ENCODE results near the gene PUS10. TPM values are rescaled to one million over a fixed set of nuclear protein-coding genes. Genes with fewer than 3 reads are reported as not detected.

Gene PUS10
- total and polyA plus RNA-seq, 2 experiments from 2014 or later = 2.2 to 2.5 TPM

- no peak overlapping the region for H3K4me2 ChIP-seq
- H3K27me3 ChIP-seq (ENCODE audit: insufficient read depth) = no peaks in the 10 kb centered on the region
- ATAC-seq (no peak), DNase-seq (ENCODE audit: low spot score) (no peak)
- peaks cover 2% of the 10 kb centered on the region for H3K27me3 Mint-ChIP-seq (ENCODE audit: insufficient read depth, low read depth, poor library complexity)
- H3K4me3 ChIP-seq = no peak overlapping the region
- no peak overlapping the region for H3K27ac ChIP-seq (ENCODE audit: low read depth)
- H4K20me1 ChIP-seq (replicated peaks; ENCODE audit: insufficient read depth) = 0 out of 2 replicates have a peak, but pooled peaks cover 3% of the 10 kb centered on the region
- H3K36me3 Mint-ChIP-seq (ENCODE audit: low read depth) = peaks cover 2% of the 10 kb centered on the region; the same call in 2 of the 3 replicates
- H3K4me1 ChIP-seq (ENCODE audit: insufficient read depth) = no peaks in the 10 kb centered on the region
- no peaks in the 10 kb centered on the region for H3K4me1 Mint-ChIP-seq
- H3K27ac Mint-ChIP-seq = no peak overlapping the region
- no peaks in the 10 kb centered on the region for H3K36me3 ChIP-seq (ENCODE audit: insufficient read depth)
- H3F3A ChIP-seq (replicated peaks; ENCODE audit: low read depth) = no peaks in the 10 kb centered on the region
- no peak overlapping the region for H3K4me3 Mint-ChIP-seq
- TF ChIP-seq ZNF114 (CRISPR knock-in tag; IDR thresholded peaks at IDR 0.05) (no peak), NANOG (IDR thresholded peaks at IDR 0.05; ENCODE audit: borderline replicate concordance) (no peak), EZH2phosphoT487 (IDR thresholded peaks at IDR 0.05; ENCODE audit: unreplicated experiment) (no peak), EZH2 (IDR thresholded peaks at IDR 0.05; ENCODE audit: low read depth, unreplicated experiment) (no peak), ZNF462 (CRISPR knock-in tag; IDR thresholded peaks at IDR 0.05) (no peak), POLR2AphosphoS5 (IDR thresholded peaks at IDR 0.05; ENCODE audit: low read depth) (no peak), ETS1 (IDR thresholded peaks at IDR 0.05) (no peak), JUNB (IDR thresholded peaks at IDR 0.05; ENCODE audit: unreplicated experiment) (no peak), ZNF331 (CRISPR knock-in tag; IDR thresholded peaks at IDR 0.05; ENCODE audit: low read depth) (no peak), REST (IDR thresholded peaks at IDR 0.05; ENCODE audit: unreplicated experiment) (no peak), CREB1 (CRISPR knock-in tag; IDR thresholded peaks at IDR 0.05; ENCODE audit: low read depth) (no peak), STAT1 (IDR thresholded peaks at IDR 0.05; ENCODE audit: unreplicated experiment) (no peak)
- TF ChIP-seq, protein P1, sequence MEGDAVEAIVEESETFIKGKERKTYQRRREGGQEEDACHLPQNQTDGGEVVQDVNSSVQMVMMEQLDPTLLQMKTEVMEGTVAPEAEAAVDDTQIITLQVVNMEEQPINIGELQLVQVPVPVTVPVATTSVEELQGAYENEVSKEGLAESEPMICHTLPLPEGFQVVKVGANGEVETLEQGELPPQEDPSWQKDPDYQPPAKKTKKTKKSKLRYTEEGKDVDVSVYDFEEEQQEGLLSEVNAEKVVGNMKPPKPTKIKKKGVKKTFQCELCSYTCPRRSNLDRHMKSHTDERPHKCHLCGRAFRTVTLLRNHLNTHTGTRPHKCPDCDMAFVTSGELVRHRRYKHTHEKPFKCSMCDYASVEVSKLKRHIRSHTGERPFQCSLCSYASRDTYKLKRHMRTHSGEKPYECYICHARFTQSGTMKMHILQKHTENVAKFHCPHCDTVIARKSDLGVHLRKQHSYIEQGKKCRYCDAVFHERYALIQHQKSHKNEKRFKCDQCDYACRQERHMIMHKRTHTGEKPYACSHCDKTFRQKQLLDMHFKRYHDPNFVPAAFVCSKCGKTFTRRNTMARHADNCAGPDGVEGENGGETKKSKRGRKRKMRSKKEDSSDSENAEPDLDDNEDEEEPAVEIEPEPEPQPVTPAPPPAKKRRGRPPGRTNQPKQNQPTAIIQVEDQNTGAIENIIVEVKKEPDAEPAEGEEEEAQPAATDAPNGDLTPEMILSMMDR (conservative IDR thresholded peaks at IDR 0.05; ENCODE audit: low read depth in 2 of 2) = no peak
- peaks cover under 1% of the 10 kb centered on the region; the same call in 1 of the 3 replicates for H3K9me3 Mint-ChIP-seq
- H3K79me2 ChIP-seq (replicated peaks; ENCODE audit: insufficient read depth) = no peaks in the 10 kb centered on the region
- H2AFZ ChIP-seq = no peak overlapping the region
- H3K9me2 ChIP-seq (ENCODE audit: insufficient read depth) = no peaks in the 10 kb centered on the region
Measured at GRCh38 chr2:60932954-60933353, 85.1 kb downstream of the PUS10 start.
